GM19035 (cell line): ENCODE results near the gene TGOLN2.

Experiments
- ATAC-seq: cut with Tn5 transposase; IDR thresholded peaks from one replicate; pipeline ENCODE4 v1.9.1; 2021; ENCODE audit not compliant: unreplicated experiment

TGOLN2 gene

DNA sequence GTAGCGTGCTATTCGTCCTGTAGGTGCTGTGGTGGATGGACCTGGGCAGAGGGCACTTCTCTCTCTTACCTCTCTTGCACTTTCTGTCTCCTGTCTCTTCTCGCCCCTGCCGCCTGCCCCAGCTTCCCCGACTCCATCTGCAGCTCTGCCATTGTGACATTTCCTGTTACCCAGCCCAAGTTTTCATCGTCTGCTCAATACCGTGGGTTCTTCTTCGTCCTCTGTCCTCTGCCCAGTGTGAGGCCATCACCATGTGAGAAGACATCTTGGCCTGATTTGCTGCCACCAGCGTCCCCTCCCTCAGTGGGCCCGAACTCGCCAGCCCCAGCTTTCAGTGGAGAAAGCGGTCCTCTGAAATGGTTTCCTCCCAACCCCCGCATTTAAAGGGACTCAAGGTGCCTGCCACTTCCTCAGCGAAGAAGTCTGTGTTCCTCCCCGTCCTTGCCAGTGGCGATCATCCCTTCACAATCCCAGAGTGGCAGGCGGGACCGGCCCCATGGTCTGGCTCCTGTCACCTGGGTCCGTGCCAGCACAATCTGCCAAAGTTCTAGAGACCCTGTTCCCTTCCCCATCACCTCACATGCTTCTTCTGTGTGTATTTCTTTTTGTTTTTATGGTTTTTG is 18.0 kb downstream of the TGOLN2 start:
- no peak for ATAC-seq

DNA sequence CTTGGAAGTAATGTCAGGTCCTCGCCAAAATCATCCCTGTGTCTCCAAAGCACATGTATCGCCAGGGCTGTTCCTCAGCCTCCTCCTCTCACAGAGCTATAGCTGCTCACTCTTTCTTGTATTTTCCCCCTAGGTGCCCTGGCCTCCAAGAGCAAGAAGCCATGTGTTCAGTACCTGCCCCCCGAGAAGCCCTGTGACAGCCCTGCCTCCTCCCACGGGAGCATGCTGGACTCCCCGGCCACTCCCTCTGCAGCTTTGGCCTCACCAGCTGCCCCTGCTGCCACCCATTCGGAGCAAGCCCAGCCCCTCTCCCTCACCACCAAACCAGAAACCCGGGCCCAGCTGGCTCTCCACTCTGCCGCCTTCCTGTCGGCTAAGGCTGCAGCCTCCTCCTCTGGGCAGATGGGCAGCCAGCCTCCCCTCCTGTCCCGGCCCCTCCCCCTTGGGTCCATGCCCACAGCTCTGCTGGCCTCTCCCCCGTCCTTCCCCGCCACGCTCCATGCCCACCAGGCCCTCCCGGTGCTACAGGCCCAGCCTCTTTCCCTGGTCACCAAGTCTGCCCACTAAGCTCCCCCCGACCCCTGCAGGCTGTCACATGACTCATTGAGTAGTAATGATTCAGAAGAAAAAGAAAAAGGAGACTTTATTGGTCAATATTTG is 18.8 kb downstream of the TGOLN2 start:
- ATAC-seq: no peak

DNA sequence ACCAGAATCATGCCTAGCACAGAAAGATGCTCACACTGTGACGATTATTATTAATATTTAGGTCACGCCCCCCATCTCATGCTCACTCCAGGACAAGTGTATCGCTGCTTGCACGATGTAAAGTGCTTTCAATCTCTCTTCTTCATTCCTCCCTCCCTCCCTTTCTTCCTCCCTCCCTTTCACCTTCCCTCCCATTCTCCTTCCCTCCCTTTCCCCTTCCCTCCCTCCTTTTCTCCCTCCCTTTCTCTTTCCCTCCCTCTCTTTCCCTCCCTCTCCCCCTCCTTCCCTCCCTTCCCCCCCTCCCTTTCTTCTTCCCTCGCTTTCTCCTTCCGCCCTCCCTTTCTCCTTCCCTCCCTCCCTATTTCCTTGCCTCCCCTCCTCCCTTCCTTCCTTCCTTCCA is 19.6 kb downstream of the TGOLN2 start:
- no peak for ATAC-seq

DNA sequence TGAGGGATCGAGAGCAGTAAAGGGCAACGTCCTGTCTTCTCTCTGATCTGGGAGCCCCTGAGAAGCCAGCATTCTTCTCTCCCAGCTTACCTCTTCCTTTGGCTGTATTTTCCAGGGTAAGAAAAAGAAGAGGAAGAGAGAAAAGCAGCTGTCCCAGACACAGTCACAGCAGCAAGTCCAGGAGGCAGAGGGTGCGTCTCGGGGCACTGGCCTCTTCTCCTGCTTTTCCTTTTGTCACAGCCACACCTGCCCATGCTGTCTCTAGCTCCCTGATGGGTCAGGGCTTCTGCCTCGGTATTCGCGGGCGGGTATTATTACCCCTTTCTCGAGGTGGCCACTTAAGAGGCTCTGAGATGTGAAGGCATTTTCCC is 20.3 kb downstream of the TGOLN2 start:
- ATAC-seq: no peak

DNA sequence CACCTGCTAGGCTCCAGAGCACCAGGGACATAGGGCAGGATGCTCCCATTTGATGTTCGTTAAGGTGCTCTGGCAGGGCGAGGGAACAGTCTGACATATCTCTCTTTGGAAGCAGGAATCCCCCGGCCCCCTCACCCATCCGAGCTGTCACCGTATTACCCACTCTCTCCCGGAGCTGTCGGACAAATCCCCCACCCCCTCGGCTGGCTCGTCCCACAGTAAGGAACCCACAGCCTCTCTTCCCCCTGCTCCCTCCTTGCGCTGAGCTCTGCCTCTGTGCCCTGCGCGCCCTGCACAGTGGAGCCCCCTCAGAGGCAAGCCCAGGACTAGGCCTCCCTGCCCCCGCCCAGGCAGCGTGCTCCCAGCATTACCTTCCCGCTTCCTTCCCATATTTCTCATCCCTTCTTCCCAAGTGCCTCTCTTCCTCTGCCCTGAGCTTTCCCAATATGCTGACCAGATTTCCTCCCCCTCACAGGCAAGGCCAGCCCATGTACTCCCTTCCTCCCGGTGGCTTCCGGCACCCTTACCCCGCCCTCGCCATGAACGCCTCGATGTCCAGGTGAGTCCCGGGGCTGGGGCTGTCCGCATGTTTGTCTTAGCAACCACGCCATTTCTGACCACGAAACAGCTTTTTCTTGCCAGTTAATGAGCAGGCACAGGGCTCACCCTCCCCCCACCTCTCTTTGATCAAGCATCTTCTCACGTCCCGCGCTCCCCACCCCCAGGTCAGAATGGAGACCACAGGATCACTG is 23.8 kb downstream of the TGOLN2 start:
- no peak for ATAC-seq

DNA sequence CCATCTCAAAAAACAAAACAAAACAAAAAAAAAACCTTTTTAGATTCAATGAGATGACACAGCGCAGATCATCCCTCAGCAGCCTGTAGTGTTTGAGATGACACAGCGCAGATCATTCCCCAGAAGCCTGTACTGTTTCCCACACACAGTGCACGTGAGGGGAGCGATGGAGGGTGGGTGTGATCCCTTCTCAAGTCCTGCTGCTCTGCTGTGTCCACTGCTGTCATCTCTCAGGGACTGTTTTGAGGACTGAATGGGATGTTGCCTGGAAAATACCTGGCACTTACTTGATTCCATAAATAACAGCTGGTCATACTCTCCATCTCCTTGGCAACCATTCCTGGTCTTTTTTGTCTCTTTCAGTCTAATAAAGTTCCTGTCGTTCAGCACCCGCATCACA is 25.7 kb downstream of the TGOLN2 start:
- no peak for ATAC-seq

DNA sequence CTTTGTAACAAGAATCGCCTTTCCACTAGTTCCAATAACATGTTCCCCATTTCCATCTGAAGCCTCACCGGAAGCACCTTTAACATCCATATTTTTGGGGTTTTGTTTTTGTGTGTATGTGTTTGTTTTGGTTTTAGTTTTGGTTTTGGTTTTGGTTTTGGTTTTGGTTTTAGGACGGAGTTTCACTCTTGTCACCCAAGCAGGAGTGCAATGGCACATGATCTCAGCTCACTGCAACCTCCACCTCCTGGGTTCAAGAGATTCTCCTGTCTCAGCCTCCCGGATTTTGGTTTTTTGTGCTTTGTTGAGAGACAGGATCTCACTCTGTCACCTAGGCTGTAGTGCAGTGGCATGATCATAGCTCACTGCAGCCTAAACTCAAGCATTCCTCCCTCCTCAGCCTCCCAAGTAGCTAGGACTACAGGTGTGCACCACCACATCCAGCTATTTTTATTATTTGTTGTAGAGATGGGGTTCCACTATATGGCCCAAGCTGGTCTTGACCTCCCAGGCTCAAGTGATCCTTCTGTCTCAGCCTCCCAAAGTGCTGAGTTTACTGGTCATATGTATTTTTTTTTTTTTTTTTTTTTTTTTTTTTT is 36.3 kb downstream of the TGOLN2 start:
- ATAC-seq: no peak

DNA sequence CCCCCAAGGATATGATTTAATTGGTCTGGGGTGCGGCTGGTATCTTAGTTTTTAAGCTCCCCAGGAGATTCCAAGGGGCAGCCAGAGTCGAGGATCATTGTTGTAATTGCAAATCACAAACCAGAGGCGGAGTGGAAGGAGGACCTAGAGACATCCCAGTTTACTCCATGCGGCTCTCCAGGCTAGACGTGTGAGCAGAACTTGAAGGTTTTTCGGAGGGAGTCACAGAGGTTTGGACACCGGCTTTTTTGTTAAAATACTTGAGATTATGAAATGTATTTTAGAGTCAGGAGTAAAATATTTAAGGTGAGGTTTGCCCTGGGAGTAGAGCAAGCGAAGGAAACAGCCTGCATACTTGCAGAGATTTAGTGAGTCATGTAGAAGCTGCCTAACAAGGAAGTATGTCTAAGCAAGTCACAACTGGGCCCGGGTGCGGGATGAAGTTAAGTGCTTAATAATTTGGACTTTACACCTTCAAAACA is 39.5 kb downstream of the TGOLN2 start:
- no peak for ATAC-seq

DNA sequence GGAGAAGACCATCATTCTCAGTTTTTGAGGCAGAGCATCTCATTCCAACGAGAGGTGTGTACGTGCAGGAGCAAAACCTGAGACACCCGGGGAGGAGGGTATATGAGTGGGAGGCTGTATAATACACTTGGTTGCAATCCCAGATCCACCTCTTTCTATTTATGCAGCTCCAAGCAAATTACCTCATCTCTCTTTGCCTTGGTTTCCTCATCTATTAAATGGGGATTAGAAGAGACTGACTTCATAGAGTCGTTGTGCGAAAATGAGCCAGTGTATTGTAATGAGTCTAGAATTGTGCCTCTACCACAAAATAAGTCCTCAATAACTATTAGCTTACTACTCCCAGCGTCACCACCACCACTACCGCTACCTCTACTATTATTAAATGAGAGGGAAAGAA is 40.1 kb downstream of the TGOLN2 start:
- no peak for ATAC-seq

DNA sequence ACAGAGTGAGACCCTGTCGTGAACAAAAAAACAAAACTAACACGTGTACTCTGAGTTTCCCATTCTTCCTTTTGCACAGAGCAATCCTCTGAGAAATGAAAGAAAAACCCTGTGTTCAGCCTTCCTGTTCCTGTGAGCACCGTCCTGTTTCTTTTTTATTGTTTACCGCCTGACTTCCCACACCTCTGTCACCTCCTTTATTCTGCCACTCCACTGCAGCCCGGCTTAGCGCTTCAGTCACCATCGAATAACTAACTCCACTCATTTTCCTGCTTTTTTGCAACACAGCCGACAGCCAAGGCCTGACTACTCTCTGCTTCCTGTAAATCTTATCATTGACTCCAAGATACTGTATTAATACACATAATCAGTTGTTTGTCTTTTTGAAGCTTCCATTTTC is 40.9 kb downstream of the TGOLN2 start:
- no peak for ATAC-seq

DNA sequence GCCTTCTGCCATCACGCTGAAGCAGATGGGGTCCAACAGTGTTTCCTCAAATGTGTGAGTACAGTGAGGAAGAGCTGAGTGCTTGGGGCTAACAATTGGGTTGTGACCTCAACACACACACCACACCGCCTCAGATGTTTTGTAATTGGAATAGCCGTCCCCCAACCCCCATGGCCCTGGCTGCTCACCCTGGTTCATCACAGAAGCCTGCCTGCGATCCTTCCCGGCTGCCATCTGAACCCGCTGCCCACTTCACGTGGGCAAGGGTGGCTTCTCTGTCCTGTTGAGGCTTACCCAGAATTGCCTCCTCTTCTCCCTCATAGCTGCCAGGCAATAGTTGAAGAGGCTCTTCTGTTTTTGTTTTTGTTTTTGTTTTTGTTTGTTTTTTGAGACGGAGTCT is 44.1 kb downstream of the TGOLN2 start:
- no peak for ATAC-seq

DNA sequence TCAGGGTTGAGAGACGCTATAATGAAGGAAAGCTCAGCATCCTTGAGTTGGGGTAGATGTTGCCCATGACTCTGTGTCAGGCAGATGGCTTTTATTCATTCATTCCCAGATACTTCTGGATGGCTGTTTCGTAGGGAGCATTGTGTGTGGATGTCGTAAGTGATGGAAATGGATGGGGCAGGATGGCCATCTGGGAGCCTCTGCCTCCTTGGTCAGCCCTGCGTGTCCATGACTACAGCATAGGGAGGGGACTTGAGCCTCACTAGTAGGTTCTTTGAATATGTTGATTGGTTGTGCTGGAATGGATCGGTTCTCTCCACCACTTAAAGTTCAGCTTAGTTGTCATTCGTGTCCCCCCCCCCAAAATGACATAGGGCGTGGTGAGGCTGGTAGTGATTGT is 44.9 kb downstream of the TGOLN2 start:
- no peak for ATAC-seq

DNA sequence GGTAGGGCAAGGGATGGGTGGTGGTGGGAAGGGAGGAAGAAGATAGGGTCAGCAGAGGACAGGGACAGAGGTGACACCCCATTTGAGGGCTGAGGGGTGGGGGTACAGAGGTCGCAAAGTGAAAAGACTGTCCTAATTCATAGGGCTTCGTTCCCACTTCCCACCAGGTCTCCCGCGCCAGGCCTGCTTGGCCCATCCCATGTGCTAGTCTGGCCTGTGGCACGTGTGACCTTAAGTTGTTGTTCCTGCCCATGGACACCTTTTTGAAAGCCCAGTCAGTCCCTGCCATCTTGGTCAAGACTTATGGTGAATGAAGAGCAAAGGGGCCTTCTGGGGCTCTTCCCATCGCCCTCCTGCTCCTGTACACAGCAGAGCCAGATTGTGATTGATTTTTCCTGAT is 46.2 kb downstream of the TGOLN2 start:
- ATAC-seq: no peak

DNA sequence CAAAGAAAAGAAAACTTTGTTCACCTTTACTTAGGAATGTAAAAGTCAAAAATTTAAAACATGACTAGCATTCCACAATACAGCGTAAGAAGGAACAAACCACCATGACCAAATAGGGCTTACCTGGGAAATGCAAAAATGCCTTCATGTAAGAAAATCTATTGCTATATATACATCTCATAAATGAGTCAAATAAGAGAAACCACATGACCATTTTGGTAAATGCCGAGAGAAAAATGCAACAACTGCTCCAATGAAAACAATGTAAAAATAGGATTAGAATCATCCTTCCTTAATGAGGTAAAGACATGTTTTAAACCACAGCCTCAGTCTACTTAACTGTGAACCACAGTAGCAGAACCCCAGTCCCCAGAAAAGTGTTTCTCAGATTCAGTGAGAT is 49.4 kb downstream of the TGOLN2 start:
- no peak for ATAC-seq

DNA sequence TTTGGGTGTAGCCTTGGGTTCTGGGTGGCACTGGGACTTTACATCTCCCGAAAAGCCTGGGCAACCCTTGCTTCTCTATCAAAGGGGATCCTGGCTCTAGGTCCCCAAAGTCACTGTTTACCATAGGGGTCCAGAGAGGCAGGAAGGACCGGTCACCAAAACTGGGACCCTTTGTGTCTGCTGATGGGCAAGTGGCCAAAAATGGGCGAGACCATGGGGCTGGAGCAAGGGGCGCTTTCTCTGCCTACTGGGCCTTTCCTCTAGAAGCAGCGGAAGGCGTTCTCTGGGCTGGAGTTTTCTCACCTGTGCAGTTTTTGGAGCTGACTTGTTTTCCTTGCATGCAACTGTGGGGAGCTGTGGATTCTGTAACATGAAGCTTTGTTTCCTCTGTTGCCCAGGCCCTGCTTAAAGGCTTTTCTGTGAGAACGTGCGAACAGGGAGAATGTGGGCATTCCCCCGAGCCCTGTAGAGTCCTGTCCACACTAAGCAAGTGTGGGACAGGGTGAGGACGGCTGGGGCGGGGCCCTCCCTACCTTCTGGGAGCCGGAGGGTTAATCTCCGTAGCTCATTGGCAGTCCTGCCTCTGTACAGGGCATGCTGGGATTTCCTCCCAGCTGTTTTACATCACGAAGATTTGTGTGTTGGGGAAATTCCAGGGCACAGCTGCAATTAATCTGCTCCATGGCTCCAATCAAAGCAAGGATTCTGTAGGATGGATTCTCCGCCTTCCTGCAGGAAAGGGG is 50.2 kb downstream of the TGOLN2 start:
- no peak for ATAC-seq

DNA sequence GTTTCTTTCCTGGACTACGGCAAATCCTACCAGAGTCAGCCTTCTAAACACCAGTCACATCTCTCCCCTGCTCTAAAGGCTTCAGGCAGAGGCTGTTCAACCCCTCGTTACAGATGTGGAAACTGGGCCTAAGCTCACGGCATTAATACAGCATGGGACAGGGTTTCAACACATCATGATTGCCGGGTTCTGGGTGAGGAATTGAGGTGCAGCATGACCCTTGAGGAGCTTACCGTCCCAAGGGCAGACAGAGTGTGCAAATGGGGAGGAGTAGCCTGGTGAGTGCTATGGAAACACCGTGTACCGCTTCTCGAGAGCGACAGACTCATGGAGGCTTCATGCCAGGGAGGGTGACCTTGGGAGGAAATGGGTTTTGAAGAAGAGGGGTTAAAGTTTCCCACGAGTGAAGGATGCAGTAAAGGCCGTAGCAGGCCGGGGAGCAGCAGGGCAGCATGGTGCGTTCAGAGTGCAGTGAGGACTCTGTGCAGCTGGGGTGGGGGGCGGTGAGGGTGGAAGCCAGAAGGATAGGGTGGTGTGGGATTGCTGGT is 51.1 kb downstream of the TGOLN2 start:
- ATAC-seq: no peak

DNA sequence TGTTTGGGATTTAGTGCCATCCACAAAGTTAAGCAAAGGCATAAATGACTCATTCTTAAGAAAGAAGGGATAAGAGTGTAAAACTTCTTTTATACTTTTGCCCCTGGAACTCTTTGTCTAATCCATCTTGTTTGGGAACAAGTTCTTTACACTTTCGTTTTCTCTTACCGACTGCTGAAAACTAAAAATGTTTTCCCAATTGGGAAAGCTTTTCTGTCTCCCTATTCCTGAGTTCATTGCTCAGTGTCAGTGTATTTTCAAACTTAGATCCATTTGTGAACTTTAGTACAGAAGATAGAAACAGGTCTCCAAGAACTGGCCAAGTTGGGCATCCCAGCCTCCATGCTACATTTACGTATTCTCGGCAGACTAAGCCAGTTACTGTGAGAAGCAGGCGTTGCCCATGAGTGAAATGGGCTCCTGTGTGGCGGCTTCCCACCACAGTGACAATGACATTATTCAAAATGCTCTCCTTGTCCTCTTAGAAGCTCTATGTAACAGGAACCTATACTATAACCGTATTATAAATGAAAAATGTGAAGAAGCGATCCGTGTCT is 51.7 kb downstream of the TGOLN2 start:
- ATAC-seq: no peak

DNA sequence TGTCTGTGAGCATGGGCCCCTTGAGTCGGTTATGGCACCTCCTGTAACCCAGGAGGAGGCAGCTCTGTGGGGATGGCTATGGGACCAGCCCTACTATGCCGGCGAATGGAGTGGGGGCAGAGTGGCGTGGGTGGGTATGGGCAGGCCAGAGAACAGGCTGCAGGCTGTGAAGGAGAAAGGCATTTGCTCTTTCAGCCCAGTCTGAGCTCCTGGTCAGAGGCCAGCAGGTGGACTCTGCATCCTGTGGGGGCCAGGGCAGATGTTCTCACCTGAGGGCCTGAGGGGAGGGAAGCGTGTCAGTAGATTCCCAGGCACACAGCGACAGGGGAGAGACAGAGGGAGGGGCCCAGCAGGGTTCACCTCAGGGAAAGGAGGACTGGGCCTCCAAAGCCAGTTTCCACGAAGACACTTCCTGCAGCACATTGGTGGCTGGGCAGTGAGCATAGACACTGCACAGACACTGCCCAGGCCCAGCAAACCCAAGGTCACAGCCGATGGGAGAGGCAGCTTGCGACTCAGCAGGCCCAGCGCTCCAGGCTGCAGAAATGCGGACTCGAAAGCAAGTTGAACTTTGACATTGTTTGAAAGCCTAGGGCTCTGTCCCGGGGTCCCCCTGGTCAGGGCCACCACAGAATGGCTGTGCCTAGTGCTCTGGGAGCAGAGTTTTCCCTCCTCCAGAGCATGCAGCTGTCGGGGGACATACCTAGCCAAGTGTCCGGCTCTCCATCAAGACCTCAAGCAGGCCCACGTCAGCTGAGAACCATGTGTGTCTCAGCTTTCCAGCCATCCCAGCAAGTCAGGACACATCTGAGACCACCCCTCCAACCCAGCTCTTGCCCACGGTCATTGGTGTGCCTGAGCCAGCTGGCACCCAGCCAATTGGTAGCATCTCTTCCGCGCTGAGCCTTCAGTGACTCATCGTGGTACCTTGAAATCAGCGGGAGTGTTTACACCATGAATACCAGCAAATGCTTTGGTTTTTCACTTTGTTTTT is 53.8 kb downstream of the TGOLN2 start:
- no peak for ATAC-seq

DNA sequence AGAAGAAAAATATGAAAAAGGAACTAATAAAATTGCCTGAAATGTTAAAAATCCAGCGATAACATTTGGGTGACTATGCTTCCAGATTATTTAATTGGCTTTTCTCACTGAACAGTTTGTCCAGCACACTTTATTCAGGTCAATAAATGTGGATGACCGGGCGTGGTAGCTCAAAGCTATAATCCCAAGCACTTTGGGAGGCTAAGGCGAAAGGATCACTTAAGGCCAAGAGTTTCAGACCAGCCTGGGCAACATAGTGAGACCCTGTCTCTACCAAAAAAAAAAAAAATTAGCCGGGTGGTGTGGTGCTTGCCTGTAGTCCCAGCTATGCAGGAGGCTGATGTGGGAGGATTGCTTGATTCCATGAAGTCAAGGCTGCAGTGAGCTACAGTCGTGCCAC is 55.4 kb downstream of the TGOLN2 start:
- ATAC-seq: no peak
